Keratinocyte (primary cell): ENCODE measurements around the gene RUFY3.

Experiments
- CTCF ChIP-seq, 3 experiments: IDR thresholded peaks in 1 of 3; conservative IDR thresholded peaks in 1 of 3; optimal IDR thresholded peaks in 1 of 3; 2 replicates in 2 of 3; 3 replicates in 1 of 3; pipeline versions ENCODE3 to v1.5.1; 2011; ENCODE audit warnings: low read length in 3 of 3, mild to moderate bottlenecking in 3 of 3, moderate library complexity in 2 of 3, control low read depth in 1 of 3, inconsistent platforms in 1 of 3; ENCODE audit not compliant: insufficient read depth in 2 of 3; ENCODE audit errors: extremely low read depth in 1 of 3
- EZH2 ChIP-seq: IDR thresholded peaks from one replicate; pipeline ENCODE4 v1.6.1; 2012; ENCODE audit warnings: inconsistent platforms, mild to moderate bottlenecking, low read length, moderate library complexity

DNA sequence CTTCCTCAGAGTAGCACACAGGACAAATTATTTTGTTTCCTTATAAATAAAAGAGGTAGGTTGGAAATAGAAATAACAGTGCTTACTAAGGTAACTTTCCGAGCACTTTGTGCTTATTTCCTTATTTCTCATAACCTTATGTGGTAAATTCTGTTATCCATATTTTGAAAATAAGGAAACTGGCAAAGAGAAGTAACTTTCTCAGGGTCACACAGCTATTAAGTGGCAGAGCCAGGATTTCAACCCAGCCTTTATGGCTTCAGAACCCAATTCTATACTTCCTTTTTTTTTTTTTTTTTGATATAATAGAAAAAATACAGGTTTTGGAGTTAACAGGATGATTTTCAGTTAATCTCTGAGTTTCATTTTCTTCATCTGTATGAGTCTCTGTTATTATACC is 30.1 kb upstream of the RUFY3 start:
- TF ChIP-seq EZH2 = no peak
- no peak for TF ChIP-seq CTCF (optimal IDR thresholded peaks at IDR 0.05 in 1 of 3, IDR thresholded peaks at IDR 0.05 in 1 of 3, conservative IDR thresholded peaks at IDR 0.05 in 1 of 3; ENCODE audit: extremely low read depth in 1 of 3, insufficient read depth in 2 of 3, low read length in 3 of 3)
